Uterus (tissue), 2 donors: Measurements from ENCODE around the gene DPM3.

Experiments
- CTCF ChIP-seq, 4 experiments: fragments of 200-600 bp in 2 of 4; fragments of 450-650 bp in 2 of 4; sonication (generic) in 2 of 4; IDR thresholded peaks; one replicate each; pipeline ENCODE4 v1.5.1; 2016 to 2019; ENCODE audit warnings: antibody characterized with exemption in 4 of 4, mild to moderate bottlenecking in 2 of 4, moderate library complexity in 1 of 4
- POLR2A ChIP-seq, 2 donors: fragments of 450-650 bp; IDR thresholded peaks; one replicate each; pipeline ENCODE4 v1.6.1; 2016; ENCODE audit warnings: antibody characterized with exemption in 2 of 2, mild to moderate bottlenecking in 1 of 2, moderate library complexity in 1 of 2

- peak; percentile 80 to 91 (median 86) for TF ChIP-seq CTCF (IDR thresholded peaks at IDR 0.05)
- TF ChIP-seq POLR2A (IDR thresholded peaks at IDR 0.05): no peak
Observed at GRCh38 chr1:155167166-155168104, 27.1 kb upstream of the DPM3 start.
